Measurements from ENCODE around the gene FGD4. TPM values are rescaled to one million over a fixed set of nuclear protein-coding genes. Genes with fewer than 3 reads are reported as not detected.

FGD4 gene
- total RNA-seq, 2 experiments from 2014 or later: 0.61 to 0.76 TPM

DNA sequence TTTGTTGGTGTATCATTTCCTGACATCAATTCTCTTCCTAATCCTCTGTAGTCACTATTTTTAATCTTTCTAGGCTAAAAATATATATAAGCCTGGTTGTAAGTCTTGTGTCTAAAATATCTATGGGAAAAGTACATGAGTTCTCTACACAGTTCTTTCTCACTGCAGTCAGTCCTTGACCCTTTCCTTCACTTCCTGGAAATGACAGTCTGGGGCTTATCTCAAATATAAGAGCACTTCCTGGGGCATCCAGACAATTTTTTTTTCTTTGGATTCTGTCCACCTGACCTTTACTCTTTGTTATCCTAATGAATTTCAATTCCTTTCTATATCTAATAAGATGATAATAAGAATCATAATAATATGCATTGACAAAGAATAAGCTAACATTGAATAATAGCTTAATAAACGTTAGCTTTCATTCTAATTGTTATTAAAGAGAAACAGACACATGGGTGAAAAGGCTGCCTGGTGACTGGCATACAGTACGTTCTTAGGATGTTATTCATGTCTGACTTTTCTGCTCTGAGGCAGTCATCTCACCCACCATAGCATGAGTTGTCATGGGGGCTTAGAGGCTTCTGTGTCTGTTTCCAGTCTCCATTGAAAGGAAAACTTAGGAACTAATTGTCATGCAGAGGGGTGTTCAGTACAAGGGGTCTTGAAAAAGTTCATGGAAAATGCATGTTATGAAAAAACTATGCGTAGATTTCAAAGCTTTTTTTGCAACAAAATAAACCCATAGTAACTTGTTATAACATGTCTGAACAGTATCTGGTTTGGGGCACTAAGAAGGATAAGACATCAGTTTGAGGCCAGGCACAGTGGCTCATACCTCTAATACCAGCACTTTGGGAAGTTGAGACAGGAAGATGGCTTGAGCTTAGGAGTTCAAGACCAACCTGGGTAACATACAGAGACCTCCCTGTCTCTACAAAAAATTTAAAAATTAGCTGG, 213.6 kb downstream of the FGD4 start:
- Mint-ChIP-seq H3K4me1 (no peaks in the 10 kb centered on the region), H3K27ac (no peak overlapping the region), H3K27me3 (peaks cover 14% of the 10 kb centered on the region), H3K9me3 (ENCODE audit: low read depth) (no peaks in the 10 kb centered on the region), H3K36me3 (no peaks in the 10 kb centered on the region), H3K4me3 (no peak overlapping the region)
- no peak for ATAC-seq
- DNase-seq: no peak
- CTCF ChIA-PET: no interaction called here

DNA sequence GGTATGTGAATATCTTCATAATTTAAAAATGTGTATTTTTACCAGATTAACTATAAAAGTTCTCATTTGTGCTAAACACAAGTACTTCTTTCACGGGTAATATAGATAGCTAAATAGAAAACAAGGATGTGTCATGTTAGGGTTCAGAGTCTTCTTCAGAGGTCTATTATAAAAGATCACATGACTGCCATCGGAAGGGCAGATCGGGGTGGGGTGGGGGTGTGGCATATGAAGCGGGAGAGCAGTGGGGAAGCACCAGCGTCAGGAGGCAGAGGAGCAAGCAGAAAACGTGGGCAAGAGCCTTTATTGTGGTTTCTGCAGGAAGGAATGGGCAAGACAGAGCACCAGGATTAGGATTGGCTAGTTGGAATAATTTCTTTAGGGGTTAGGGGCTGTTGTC, 216.1 kb downstream of the FGD4 start:
- DNase-seq (no peak), ATAC-seq (no peak)
- peaks cover 16% of the 10 kb centered on the region for H3K27me3 Mint-ChIP-seq
- H3K9me3 Mint-ChIP-seq (ENCODE audit: low read depth): no peaks in the 10 kb centered on the region
- CTCF ChIA-PET: no interaction called here
- H3K4me3 Mint-ChIP-seq: no peak overlapping the region
- no peak overlapping the region for H3K27ac Mint-ChIP-seq
- H3K36me3 Mint-ChIP-seq: no peaks in the 10 kb centered on the region
- H3K4me1 Mint-ChIP-seq: no peaks in the 10 kb centered on the region

GRCh38 chr12:32617534-32617933, 218.2 kb downstream of the FGD4 start:
- no peak overlapping the region for H3K4me3 Mint-ChIP-seq
- no peaks in the 10 kb centered on the region for H3K9me3 Mint-ChIP-seq (ENCODE audit: low read depth)
- no peak for DNase-seq
- H3K36me3 Mint-ChIP-seq: no peaks in the 10 kb centered on the region
- no peak for ATAC-seq
- CTCF ChIA-PET: no interaction called here
- H3K4me1 Mint-ChIP-seq: no peaks in the 10 kb centered on the region
- peaks cover 16% of the 10 kb centered on the region for H3K27me3 Mint-ChIP-seq
- H3K27ac Mint-ChIP-seq: no peak overlapping the region

DNA sequence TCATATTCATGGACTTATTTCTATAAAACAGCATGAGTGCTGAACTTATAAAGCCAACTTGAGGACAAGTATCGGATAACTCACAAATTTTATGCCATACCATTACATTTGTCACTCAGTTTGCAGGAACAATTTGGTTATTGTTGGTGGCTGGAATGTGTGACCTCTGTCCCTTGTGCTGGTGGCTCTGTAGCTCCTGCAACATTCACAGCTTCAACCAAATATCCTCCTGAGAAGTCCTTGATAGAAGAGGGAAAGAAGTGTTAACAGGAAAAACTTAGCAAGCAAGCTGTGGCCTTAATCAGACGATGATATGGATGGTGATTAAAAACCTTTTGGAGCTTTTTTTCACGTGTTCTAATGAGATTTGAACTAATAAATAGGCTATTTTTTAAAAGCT, 218.8 kb downstream of the FGD4 start:
- Mint-ChIP-seq H3K36me3 (no peaks in the 10 kb centered on the region), H3K4me3 (no peak overlapping the region), H3K27me3 (peaks cover 16% of the 10 kb centered on the region), H3K27ac (no peak overlapping the region), H3K4me1 (no peaks in the 10 kb centered on the region), H3K9me3 (ENCODE audit: low read depth) (no peaks in the 10 kb centered on the region)
- DNase-seq (no peak), ATAC-seq (no peak)
- CTCF ChIA-PET: interaction anchor here (0.9 kb wide), 1 partner anchor 10 kb away, joined by 3 read pairs; no protein-coding TSS in a partner anchor

DNA sequence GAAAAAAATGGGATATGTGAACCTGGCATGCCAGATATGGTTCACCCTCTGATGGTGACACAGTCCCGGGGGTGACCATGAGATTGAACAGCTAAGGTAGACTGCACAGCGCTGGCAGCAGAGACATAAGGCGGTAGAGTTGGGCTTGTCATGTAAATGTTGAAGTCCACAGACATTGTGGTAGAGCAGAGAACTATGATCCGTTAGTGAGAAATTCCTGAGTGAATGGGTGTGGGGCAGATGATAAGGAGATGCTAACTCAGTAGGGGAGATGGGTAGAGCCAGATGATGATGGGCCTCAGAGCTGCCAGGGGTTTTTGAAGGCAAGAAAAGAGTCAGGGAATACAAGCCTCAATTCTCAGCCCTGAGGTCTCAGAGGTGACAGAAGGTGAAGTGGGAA, 228.6 kb downstream of the FGD4 start:
- Mint-ChIP-seq H3K27ac (no peak overlapping the region), H3K4me1 (no peaks in the 10 kb centered on the region), H3K36me3 (no peaks in the 10 kb centered on the region), H3K4me3 (no peak overlapping the region), H3K27me3 (no peaks in the 10 kb centered on the region), H3K9me3 (ENCODE audit: low read depth) (no peaks in the 10 kb centered on the region)
- DNase-seq: no peak
- no peak for ATAC-seq
- CTCF ChIA-PET: interaction anchor here (0.8 kb wide), 1 partner anchor 33 kb away, joined by 3 read pairs; no protein-coding TSS in a partner anchor

- H3K27ac Mint-ChIP-seq: no peak overlapping the region
- DNase-seq (no peak), ATAC-seq (no peak)
- H3K36me3 Mint-ChIP-seq: no peaks in the 10 kb centered on the region
- H3K4me1 Mint-ChIP-seq: no peaks in the 10 kb centered on the region
- H3K27me3 Mint-ChIP-seq: no peaks in the 10 kb centered on the region
- H3K9me3 Mint-ChIP-seq (ENCODE audit: low read depth): peaks cover 2% of the 10 kb centered on the region
- no peak overlapping the region for H3K4me3 Mint-ChIP-seq
- CTCF ChIA-PET: no interaction called here
Measured at GRCh38 chr12:32641287-32641901, 242.0 kb downstream of the FGD4 start.

DNA sequence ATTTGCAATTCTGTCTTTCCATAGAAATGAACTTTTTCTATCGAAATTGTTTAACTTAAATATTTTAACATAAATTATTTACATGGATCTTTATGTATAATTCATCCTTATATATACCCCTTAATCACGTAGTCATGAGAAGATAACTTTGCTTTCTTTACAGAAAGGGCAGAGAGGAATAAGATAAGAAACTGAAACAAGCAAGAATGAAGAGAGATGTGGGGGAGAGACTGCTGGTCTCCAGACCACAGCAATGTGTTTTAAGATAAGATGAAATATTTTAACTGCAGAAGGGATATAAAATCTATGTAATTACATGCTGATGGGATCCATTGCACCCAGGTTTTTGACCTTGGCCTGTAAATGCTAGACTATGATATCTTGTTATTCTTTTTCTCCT, 245.1 kb downstream of the FGD4 start:
- Mint-ChIP-seq H3K27ac (no peak overlapping the region), H3K9me3 (ENCODE audit: low read depth) (no peaks in the 10 kb centered on the region), H3K4me1 (no peaks in the 10 kb centered on the region), H3K27me3 (no peaks in the 10 kb centered on the region), H3K36me3 (no peaks in the 10 kb centered on the region), H3K4me3 (no peak overlapping the region)
- DNase-seq: no peak
- ATAC-seq: no peak
- CTCF ChIA-PET: no interaction called here

DNA sequence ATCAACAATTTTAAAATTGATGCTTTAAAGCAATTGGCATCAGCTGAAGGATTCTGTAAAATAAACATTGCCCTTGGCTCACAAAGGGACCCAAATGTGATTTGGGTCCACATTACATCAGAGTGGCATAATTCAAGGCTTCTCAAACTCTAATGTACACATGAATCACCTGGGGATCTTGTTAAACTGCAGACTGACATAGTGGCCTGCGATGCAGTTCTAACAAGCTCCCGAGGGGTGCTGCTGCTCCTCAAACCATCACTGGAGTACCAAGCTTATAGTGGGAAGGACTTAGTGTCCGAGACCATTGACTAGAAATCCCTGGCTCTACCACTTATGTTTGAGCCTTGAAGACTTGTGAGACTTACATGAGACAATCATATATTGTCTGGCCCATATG, 247.9 kb downstream of the FGD4 start:
- Mint-ChIP-seq H3K9me3 (ENCODE audit: low read depth) (no peaks in the 10 kb centered on the region), H3K27ac (no peak overlapping the region), H3K4me1 (no peaks in the 10 kb centered on the region), H3K27me3 (no peaks in the 10 kb centered on the region), H3K36me3 (no peaks in the 10 kb centered on the region), H3K4me3 (no peak overlapping the region)
- CTCF ChIA-PET: no interaction called here
- no peak for DNase-seq
- no peak for ATAC-seq

GRCh38 chr12:32650508-32650907, 251.2 kb downstream of the FGD4 start:
- no peak overlapping the region for H3K27ac Mint-ChIP-seq
- DNase-seq (no peak), ATAC-seq (no peak)
- CTCF ChIA-PET: no interaction called here
- no peak overlapping the region for H3K4me3 Mint-ChIP-seq
- no peaks in the 10 kb centered on the region for H3K36me3 Mint-ChIP-seq
- H3K4me1 Mint-ChIP-seq: no peaks in the 10 kb centered on the region
- no peaks in the 10 kb centered on the region for H3K27me3 Mint-ChIP-seq
- no peaks in the 10 kb centered on the region for H3K9me3 Mint-ChIP-seq (ENCODE audit: low read depth)

GRCh38 chr12:32651151-32651955, 252.0 kb downstream of the FGD4 start:
- Mint-ChIP-seq H3K9me3 (ENCODE audit: low read depth) (no peaks in the 10 kb centered on the region), H3K27ac (no peak overlapping the region), H3K27me3 (no peaks in the 10 kb centered on the region), H3K36me3 (no peaks in the 10 kb centered on the region), H3K4me1 (no peaks in the 10 kb centered on the region), H3K4me3 (no peak overlapping the region)
- DNase-seq (no peak), ATAC-seq (no peak)
- CTCF ChIA-PET: interaction anchor here (0.6 kb wide), 1 partner anchor 286 kb away, joined by 3 read pairs; no protein-coding TSS in a partner anchor

DNA sequence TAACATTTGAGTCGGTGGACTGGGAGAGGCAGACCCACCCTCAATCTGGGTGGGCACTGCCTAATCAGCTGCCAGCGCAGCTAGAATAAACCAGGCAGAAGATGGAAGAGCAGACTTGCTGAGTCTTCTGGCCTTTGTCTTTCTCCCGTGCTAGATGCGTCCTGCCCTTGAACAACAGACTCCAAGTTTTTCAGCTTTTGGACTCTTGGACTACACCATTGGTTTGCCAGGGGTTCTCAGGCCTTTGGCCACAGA, 252.5 kb downstream of the FGD4 start:
- DNase-seq (no peak), ATAC-seq (no peak)
- Mint-ChIP-seq H3K27ac (no peak overlapping the region), H3K4me1 (no peaks in the 10 kb centered on the region), H3K36me3 (no peaks in the 10 kb centered on the region), H3K9me3 (ENCODE audit: low read depth) (no peaks in the 10 kb centered on the region), H3K27me3 (no peaks in the 10 kb centered on the region), H3K4me3 (no peak overlapping the region)
- CTCF ChIA-PET: no interaction called here

DNA sequence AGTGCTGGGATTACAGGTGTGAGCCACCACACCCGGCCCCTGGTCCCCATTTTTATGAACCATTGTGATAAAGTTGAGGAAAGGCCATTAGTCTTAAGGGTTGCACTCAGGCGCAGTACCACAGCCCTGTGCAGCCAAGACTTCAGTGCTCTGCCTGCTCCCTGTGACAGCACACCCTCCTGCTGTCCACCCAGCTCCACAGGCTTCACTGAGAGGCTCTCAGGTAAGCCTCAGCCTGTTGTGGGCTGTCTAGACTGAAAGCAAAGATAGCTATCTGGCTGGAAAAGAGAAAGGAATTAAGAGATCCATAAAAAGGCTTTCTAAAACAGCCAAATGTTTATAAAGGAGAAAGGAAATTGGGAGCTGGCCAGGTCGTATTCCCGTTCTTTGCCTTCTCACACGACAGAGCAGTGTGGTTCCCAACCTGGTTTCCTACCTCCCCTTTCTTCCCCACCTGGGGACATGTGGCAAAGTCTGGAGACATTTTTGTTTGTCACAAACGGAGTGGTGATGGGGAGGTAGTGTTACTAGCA, 260.6 kb downstream of the FGD4 start:
- H3K9me3 Mint-ChIP-seq (ENCODE audit: low read depth): no peaks in the 10 kb centered on the region
- H3K36me3 Mint-ChIP-seq: no peaks in the 10 kb centered on the region
- DNase-seq: no peak
- no peak overlapping the region for H3K4me3 Mint-ChIP-seq
- CTCF ChIA-PET: interaction anchor here (1.3 kb wide), 1 partner anchor 96 kb away, joined by 4 read pairs; the partner anchor contains the start of gene YARS2
- H3K27me3 Mint-ChIP-seq: peaks cover 2% of the 10 kb centered on the region
- H3K4me1 Mint-ChIP-seq: peaks cover 8% of the 10 kb centered on the region
- no peak for ATAC-seq
- no peak overlapping the region for H3K27ac Mint-ChIP-seq

- no peak for ATAC-seq
- Mint-ChIP-seq H3K4me1 (peaks cover 8% of the 10 kb centered on the region), H3K4me3 (no peak overlapping the region), H3K36me3 (no peaks in the 10 kb centered on the region), H3K27me3 (peaks cover 2% of the 10 kb centered on the region), H3K27ac (no peak overlapping the region), H3K9me3 (ENCODE audit: low read depth) (no peaks in the 10 kb centered on the region)
- DNase-seq: no peak
- CTCF ChIA-PET: no interaction called here
Measured at GRCh38 chr12:32661706-32662105, 262.3 kb downstream of the FGD4 start.
